Nucleus accumbens (tissue), 56 donors: Measurements from ENCODE around the gene PKP4.

Experiments used
- DNase-seq, 56 donors: peaks; one replicate each; lab custom pipeline; 2025; lab: John Stamatoyannopoulos, UW

Gene PKP4

GRCh38 chr2:158635961-158636601, 179.3 kb downstream of the PKP4 start:
- no peak for DNase-seq

GRCh38 chr2:158637357-158637756, 180.6 kb downstream of the PKP4 start:
- no peak for DNase-seq

- no peak for DNase-seq
Observed at GRCh38 chr2:158644139-158644538, 187.4 kb downstream of the PKP4 start.

GRCh38 chr2:158645299-158645698, 188.5 kb downstream of the PKP4 start:
- no peak for DNase-seq

- no peak for DNase-seq
Observed at GRCh38 chr2:158647436-158648231, 190.9 kb downstream of the PKP4 start.

GRCh38 chr2:158649846-158650245, 193.1 kb downstream of the PKP4 start:
- DNase-seq: no peak

GRCh38 chr2:158650646-158651357, 194.1 kb downstream of the PKP4 start:
- no peak for DNase-seq

GRCh38 chr2:158651358-158652057, 194.8 kb downstream of the PKP4 start:
- no peak for DNase-seq

GRCh38 chr2:158655628-158656027, 198.9 kb downstream of the PKP4 start:
- DNase-seq: no peak

- no peak for DNase-seq
Observed at GRCh38 chr2:158656492-158657229, 199.9 kb downstream of the PKP4 start.

- DNase-seq: no peak
Observed at GRCh38 chr2:158658396-158658795, 201.6 kb downstream of the PKP4 start.

- no peak for DNase-seq
Observed at GRCh38 chr2:158659483-158659882, 202.7 kb downstream of the PKP4 start.

- no peak for DNase-seq
Observed at GRCh38 chr2:158661231-158661630, 204.5 kb downstream of the PKP4 start.

- DNase-seq: no peak
Observed at GRCh38 chr2:158662421-158662820, 205.7 kb downstream of the PKP4 start.

GRCh38 chr2:158663796-158664195, 207.0 kb downstream of the PKP4 start:
- DNase-seq: no peak

GRCh38 chr2:158664987-158665386, 208.2 kb downstream of the PKP4 start:
- DNase-seq: no peak

GRCh38 chr2:158665536-158666302, 209.0 kb downstream of the PKP4 start:
- DNase-seq: no peak

GRCh38 chr2:158666969-158667368, 210.2 kb downstream of the PKP4 start:
- DNase-seq: no peak

GRCh38 chr2:158667586-158667985, 210.8 kb downstream of the PKP4 start:
- no peak for DNase-seq
